ENCODE measurements around the gene CTAG1B.
"Not testable (repeated sequence)": the region's sequence is repeated elsewhere in the genome, so short reads cannot be mapped to it uniquely, and the experiment has no call there.

Gene CTAG1B

GRCh38 chrX:154628960-154629359 is 9.9 kb upstream of the CTAG1B start:
- not testable (repeated sequence) for ATAC-seq, DNase-seq

GRCh38 chrX:154620767-154621414 is 1.8 kb upstream of the CTAG1B start:
- peak; percentile 61 for ATAC-seq
- DNase-seq, result not testable (repeated sequence)

GRCh38 chrX:154613586-154613985 is 5.5 kb downstream of the CTAG1B start:
- ATAC-seq, DNase-seq: not testable (repeated sequence)

- not testable (repeated sequence) for ATAC-seq
Observed at GRCh38 chrX:154611146-154611545, 7.9 kb downstream of the CTAG1B start.

GRCh38 chrX:154608823-154609222 is 10.3 kb downstream of the CTAG1B start:
- not testable (repeated sequence) for ATAC-seq, DNase-seq

More at GRCh38 chrX:154611146-154611545, 7.9 kb downstream of the CTAG1B start:
- not testable (repeated sequence) for DNase-seq

GRCh38 chrX:154607976-154608375 is 11.1 kb downstream of the CTAG1B start:
- ATAC-seq, DNase-seq: not testable (repeated sequence)

GRCh38 chrX:154607370-154607769 is 11.7 kb downstream of the CTAG1B start:
- ATAC-seq (no peak), DNase-seq (no peak)

GRCh38 chrX:154605566-154605965 is 13.5 kb downstream of the CTAG1B start:
- DNase-seq, result no peak
- ATAC-seq, result no peak

GRCh38 chrX:154603438-154604430 is 15.3 kb downstream of the CTAG1B start:
- DNase-seq (no peak), ATAC-seq (no peak)

GRCh38 chrX:154602766-154603437 is 16.2 kb downstream of the CTAG1B start:
- DNase-seq (no peak), ATAC-seq (no peak)

- ATAC-seq, result no peak
- no peak for DNase-seq
Observed at GRCh38 chrX:154602226-154602625, 16.9 kb downstream of the CTAG1B start.

- ATAC-seq (no peak), DNase-seq (no peak)
Observed at GRCh38 chrX:154600759-154601374, 18.2 kb downstream of the CTAG1B start.

GRCh38 chrX:154599531-154599930 is 19.6 kb downstream of the CTAG1B start:
- ATAC-seq (no peak), DNase-seq (no peak)

- ATAC-seq (no peak), DNase-seq (no peak)
Observed at GRCh38 chrX:154598656-154599055, 20.4 kb downstream of the CTAG1B start.

GRCh38 chrX:154597221-154597620 is 21.9 kb downstream of the CTAG1B start:
- DNase-seq (no peak), ATAC-seq (no peak)

GRCh38 chrX:154596290-154596929 is 22.7 kb downstream of the CTAG1B start:
- ATAC-seq (no peak), DNase-seq (no peak)

- no peak for ATAC-seq
Observed at GRCh38 chrX:154595559-154596249, 23.4 kb downstream of the CTAG1B start.

GRCh38 chrX:154594491-154594890 is 24.6 kb downstream of the CTAG1B start:
- ATAC-seq (no peak), DNase-seq (no peak)

More at GRCh38 chrX:154595559-154596249, 23.4 kb downstream of the CTAG1B start:
- DNase-seq, result no peak

- DNase-seq (no peak), ATAC-seq (no peak)
Observed at GRCh38 chrX:154593201-154593600, 25.9 kb downstream of the CTAG1B start.

GRCh38 chrX:154592505-154592904 is 26.6 kb downstream of the CTAG1B start:
- DNase-seq (no peak), ATAC-seq (no peak)

- DNase-seq, ATAC-seq: not testable (repeated sequence)
Observed at GRCh38 chrX:154590415-154590814, 28.7 kb downstream of the CTAG1B start.

Measured in stimulated activated naive CD8-positive, alpha-beta T cell treated with anti-CD3 and anti-CD28 coated beads, Interleukin-15, Interleukin-2, amounts not matched to agents 100 U/mL and 50 U/mL, for 24 hours (primary cell).